Endothelial cell of umbilical vein (primary cell): ENCODE results near the gene UNKL.

Experiments used
- POLR2AphosphoS5 ChIP-seq: IDR thresholded peaks from 2 replicates; pipeline ENCODE4 v1.6.1; 2012; ENCODE audit warnings: low read depth, mild to moderate bottlenecking, control low read depth, low read length, moderate library complexity; ENCODE audit not compliant: insufficient read depth
- TF ChIP-seq, protein P1 (sequence below), 2 donors: IDR thresholded peaks; 1 replicate in 1 of 2; 2 replicates in 1 of 2; pipeline ENCODE4 v1.5.1; 2011; ENCODE audit warnings: low read length in 2 of 2, mild to moderate bottlenecking in 2 of 2, moderate library complexity in 2 of 2, control low read depth in 1 of 2, inconsistent platforms in 1 of 2, low read depth in 1 of 2; ENCODE audit not compliant: insufficient read depth in 1 of 2; ENCODE audit errors: extremely low read depth in 1 of 2

- TF ChIP-seq, protein P1, sequence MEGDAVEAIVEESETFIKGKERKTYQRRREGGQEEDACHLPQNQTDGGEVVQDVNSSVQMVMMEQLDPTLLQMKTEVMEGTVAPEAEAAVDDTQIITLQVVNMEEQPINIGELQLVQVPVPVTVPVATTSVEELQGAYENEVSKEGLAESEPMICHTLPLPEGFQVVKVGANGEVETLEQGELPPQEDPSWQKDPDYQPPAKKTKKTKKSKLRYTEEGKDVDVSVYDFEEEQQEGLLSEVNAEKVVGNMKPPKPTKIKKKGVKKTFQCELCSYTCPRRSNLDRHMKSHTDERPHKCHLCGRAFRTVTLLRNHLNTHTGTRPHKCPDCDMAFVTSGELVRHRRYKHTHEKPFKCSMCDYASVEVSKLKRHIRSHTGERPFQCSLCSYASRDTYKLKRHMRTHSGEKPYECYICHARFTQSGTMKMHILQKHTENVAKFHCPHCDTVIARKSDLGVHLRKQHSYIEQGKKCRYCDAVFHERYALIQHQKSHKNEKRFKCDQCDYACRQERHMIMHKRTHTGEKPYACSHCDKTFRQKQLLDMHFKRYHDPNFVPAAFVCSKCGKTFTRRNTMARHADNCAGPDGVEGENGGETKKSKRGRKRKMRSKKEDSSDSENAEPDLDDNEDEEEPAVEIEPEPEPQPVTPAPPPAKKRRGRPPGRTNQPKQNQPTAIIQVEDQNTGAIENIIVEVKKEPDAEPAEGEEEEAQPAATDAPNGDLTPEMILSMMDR (IDR thresholded peaks at IDR 0.05; ENCODE audit: extremely low read depth in 1 of 2, insufficient read depth in 1 of 2, low read depth in 1 of 2, low read length in 2 of 2) = no peak
- no peak for TF ChIP-seq POLR2AphosphoS5
Measured at GRCh38 chr16:1381612-1382406, 32.7 kb downstream of the UNKL start.
